Medulla oblongata (tissue), 1 donor: ENCODE results near the gene TRIOBP.

Source experiments
- DNase-seq: peaks from one replicate; pipeline ENCODE4 v3.0.0-alpha.2; 2015; ENCODE audit errors: extremely low spot score

TRIOBP gene

DNA sequence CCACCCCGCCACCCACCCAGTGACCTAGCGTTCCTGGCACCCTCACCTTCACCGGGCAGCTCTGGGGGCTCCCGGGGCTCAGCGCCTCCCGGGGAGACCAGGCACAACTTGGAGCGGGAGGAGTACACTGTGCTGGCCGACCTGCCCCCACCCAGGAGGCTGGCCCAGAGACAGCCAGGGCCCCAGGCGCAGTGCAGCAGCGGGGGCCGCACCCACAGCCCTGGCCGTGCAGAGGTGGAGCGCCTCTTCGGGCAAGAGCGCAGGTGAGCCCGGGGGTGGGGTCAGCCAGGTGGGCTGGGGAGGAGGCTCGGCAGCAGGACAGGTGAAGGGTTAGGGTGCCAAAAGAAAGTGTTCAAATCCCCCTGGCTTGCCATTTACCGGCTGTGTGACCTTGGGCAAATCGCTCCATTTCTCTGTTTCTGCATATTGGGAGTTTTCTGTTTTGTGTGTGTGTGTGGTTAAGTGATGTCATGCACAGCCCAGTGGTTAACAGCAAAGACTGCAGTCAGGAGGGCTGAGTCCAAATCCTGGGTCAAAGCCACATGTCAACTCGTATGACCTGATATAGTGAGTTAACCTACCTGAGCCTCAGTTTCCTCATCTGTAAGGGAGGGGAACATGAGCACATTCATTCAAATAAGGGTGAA, 29.5 kb downstream of the TRIOBP start:
- no peak for DNase-seq

DNA sequence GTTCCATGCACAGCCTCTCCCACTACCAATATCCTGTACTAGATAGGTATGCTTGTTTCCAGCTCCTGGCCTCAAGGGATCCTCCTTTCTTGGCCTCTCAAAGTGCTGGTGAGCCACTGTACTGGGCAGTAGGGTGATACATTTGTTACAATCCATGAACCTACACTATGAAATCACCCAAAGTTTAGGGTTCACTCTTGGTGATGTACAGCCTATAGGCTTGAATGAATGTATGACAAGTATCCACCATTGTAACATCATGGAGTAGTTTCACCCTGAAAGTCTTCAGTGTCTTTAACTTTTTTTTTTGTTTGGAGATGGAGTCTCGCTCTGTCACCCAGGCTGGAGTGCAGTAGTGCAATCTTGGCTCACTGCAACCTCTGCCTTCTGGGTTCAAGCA, 31.8 kb downstream of the TRIOBP start:
- no peak for DNase-seq

DNA sequence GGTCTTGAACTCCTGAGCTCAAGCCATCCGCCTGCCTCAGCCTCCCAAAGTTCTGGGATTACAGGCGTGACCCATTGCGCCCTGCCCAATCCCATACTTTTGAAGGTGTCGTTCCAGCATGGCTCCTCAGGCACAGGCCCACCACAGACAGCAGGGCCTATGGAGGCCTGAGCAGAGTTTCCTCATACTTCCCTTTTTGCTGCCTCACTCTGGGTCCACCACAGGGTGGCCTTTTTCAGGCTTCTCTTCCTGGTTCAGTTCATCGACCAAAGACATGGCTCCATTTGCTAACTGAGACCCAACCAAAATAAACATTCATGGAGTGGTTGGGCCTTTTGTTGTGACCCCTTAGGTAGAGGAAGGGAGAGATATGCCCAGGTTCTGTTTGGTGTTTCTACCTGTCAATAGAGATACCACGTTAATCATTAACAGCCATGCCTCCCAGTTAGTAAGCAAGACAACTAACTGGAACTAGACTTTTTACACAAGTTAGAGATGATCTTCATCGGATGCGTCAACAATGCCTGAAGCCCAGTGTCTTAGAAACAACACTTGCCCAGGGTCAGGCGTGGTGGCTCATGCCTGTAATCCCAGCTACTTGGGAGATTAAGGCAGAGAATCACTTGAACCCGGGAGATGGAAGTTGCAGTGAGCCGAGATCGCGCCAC, 35.1 kb downstream of the TRIOBP start:
- no peak for DNase-seq

DNA sequence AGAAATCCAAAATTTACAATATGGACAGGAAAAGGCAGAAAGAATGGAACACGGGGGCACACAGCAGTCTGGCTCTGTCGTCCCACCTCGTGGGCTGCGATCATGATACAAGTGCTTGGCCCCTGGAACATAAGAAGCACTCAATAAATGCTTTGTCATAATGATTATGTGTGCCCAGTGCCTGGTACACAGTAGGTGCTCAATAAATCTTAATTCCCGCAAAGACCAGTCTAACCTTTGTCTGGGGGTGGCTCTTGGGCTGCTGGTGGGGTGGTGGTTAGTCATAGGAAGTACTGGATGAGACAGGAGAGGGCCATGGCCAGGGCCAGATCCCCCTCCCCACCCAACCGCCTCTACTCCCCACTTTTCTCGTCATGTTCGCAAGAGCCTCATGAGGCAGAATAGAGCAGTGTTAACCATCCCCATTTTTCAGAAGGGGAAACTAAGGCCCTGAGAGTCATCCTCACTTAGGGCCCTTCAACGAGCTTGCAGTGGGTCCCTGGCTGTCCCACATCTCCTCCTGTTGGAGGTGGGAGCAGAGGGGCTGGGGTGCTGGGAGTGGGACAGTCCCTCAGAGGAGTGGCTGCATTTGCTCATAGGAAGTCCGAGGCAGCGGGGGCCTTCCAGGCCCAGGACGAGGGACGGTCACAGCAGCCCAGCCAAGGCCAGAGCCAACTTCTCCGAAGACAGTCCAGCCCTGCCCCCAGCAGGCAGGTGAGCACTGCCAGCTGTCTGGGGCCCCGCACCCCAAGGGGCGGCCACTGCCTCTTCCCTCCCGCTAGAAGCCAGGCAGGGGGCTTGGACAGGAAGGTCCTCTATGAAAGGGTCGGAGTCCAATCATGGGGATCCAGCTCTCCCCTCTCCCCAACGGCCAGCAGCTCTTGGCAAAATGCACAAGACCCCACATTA, 36.1 kb downstream of the TRIOBP start:
- DNase-seq, result no peak

DNA sequence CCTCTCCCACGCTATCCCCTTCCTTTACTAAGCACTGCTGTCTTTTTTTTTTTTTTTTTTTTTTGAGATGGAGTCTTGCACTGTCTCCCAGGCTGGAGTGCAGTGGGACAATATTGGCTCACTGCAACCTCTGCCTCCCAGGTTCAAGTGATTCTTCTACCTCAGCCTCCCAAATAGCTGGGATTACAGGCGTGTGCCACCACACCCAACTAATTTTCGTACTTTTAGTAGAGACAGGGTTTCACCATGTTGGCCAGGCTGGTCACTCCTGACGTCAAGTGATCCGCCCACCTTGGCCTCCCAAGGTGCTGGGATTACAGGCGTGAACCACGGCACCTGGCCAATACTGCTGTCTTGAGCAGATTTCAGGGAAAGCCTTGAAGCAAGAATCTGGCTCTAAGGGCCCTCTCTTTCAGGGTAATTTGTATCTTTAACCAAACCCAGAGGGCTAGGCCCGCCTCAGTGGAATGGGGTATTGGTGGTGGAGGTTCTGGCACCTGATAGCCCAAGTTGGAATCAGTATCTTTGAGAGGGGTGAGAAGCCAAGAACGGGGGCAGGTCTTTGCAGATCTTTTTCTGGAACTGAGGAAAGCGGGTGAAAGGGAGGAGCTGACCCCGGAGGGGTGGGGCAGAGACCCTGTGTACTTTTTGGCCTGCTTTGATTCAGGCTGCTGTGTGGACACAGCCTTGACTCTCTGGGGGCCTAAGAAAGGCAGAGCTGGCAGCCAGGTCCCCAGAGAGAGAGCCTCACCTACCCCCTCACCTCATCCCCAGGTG, 37.0 kb downstream of the TRIOBP start:
- DNase-seq, result no peak

DNA sequence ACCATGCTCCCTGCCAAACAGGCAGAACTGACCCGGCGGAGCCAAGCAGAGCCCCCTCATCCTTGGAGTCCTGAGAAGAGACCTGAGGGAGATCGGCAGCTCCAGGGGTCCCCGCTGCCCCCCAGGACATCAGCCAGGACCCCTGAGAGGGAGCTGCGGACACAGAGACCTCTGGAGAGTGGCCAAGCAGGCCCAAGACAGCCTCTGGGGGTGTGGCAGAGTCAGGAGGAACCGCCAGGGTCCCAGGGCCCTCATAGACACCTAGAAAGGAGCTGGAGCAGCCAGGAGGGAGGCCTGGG, 37.5 kb downstream of the TRIOBP start:
- no peak for DNase-seq

DNA sequence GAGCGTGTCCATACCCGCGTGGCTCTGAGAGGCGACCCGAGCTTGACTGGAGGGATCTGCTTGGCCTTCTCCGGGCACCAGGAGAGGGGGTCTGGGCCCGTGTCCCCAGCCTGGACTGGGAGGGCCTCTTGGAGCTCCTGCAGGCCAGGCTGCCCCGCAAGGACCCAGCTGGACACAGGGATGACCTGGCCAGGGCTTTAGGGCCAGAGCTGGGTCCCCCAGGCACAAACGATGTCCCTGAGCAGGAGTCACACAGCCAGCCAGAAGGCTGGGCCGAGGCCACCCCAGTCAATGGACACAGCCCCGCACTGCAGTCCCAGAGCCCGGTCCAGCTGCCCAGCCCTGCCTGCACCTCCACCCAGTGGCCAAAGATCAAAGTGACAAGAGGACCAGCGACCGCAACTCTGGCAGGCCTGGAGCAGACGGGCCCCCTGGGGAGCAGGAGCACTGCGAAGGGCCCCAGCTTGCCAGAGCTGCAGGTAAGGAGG, 38.2 kb downstream of the TRIOBP start:
- peak; percentile 40 for DNase-seq

DNA sequence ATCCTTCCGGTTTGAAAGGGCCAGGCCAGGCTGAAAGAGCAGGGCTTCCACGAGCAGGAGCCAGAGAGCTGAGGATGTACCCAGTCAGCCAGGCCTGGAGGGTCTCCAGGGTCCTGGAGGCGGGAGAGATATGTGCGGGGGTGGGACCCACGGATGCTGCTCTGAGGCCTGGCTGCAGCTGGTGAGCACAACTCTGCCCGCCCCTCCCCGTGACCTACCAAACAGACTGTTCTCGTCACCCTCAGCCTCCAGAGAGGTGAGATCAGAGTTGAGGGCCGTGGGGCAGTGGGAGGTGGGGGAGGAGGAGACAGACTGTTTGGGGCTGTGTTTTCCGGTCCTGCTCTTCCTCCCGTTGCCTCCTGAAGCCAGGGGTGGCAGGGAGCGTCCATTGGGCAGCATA, 42.2 kb downstream of the TRIOBP start:
- no peak for DNase-seq

DNA sequence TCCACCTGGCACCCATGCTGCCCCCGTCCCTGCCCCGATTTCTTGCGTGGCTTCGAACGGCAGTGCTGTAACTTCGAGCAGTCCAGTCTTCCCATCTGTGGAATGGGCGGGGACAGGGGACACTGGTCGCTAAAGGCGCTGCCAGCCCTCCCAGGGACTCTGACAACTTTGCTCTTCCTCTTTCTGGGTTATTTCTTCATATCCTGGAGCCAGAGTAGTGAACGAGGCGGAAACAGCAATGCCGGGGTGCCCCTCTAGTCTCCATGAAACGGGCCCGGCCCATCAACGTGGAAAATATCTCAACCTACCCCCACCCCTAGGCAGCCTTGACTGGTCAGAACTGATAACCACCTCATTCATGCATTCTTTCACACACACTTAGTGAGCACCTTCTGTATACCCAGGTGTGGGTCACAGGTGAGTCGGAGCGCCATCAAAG, 42.8 kb downstream of the TRIOBP start:
- peak; percentile 52 for DNase-seq

DNA sequence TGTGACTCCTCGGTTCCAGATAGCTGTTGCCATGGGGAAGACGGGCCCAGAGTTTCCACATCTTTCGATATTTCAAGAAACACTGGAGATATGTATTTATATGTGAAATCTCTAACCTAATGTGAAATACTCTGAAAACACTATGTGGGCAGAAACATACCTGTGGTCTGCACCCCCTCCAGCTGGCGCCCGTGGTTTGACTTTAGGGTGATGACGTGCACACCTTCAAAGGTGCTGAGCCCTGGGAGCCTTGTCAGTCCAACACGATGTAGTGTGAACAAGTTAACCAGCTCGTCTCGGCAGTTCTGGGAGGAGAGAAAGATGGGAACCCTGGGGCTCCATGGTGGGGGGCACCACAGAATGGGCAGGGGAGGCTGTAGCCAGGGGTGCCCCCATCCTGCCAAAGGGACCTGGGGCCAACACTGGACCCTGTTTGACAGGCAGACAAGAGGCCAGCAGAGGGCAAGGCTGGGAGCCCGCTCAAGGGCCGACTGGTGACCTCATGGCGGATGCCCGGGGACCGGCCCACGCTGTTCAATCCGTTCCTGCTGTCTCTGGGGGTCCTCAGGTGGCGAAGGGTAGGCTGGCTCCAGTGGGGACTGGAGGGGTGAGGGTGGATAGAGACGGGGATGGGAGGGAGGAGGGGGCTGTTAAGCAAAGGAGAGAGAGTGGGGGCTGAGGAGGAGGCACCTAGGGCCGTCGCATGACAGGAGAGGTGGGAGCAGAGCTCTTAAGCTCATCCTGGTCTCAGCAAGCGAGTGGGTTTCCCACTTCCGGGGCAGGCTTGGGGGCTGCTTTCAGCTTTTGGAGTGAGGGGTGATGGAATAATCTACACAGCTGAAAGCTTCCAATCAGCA, 43.8 kb downstream of the TRIOBP start:
- no peak for DNase-seq

DNA sequence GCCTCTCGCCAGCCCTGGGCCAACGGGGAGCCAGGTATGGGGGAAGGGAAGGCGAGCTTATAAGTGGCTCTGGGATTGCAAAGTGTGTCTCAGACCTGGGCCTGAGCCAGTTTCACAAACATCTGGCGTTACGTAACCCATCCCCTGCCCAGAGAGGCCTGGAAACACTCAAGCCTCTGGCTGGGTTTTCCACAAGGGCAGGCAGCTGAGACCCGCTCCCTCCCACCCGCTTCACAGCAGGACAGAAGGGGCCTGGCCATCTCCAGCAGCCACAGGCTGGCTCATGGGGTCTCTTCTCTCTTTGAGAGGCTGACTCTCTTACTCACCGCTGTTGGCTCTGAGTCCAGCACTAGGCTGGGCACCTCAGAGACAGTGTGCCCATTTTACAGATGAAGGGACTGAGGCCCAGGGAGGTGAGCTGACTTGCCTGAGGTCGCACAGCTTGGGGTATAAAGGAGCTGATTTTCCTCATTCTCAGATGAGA, 44.5 kb downstream of the TRIOBP start:
- DNase-seq, result peak; percentile 47

DNA sequence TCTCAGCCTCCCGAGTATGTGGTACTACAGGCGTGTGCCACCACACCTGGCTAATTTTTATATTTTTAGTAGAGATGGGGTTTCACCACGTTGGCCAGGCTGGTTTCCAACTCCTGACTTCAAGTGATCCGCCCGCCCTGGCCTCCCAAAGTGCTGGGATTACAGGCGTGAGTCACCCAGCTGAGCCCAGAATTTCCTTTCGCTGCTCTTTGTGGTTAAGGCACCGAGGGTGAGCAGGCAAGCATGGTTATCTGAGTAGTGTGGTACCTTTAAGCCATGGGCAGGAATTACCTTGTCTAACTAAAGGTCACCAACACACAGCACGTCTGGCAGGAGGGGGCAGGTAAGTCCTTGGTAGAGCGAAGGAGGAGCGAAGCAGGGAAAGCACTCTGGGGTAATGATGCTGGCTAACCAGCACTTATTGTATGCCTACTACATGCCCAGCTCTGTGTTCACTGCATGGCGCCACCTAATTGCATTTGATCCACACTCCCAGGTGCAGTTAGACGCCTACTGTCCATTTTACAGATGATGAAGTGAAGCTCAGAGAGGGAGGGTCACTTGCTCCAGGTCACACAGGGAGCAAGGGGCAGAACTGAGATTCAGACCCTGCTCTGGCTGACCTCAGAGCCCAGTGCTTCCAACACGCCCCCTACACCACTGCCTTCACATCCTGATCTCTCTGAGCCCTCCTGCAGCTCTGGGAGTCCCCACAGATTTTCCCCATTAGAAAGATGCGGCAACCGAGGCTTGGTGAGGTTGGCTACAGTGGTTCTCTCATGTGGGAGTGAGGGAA, 45.7 kb downstream of the TRIOBP start:
- no peak for DNase-seq

DNA sequence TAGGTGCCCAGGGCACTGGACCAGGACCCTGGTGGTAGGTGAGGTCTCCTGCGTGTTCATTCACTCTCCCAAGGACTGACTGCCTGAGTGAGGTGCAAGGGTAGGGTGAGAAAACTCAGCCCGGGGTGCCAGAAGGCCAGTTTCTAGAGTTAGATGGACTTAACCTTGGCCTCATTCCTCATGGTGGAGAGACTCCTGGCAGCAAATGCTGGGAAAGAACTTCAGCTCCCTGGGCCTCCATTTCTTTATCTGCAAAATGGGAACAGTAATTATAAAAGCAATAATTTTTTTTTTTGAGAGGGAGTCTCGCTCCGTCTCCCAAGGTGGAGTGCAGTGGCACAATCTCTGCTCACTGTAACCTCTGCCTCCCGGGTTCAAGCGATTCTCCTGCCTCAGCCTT, 47.7 kb downstream of the TRIOBP start:
- no peak for DNase-seq

DNA sequence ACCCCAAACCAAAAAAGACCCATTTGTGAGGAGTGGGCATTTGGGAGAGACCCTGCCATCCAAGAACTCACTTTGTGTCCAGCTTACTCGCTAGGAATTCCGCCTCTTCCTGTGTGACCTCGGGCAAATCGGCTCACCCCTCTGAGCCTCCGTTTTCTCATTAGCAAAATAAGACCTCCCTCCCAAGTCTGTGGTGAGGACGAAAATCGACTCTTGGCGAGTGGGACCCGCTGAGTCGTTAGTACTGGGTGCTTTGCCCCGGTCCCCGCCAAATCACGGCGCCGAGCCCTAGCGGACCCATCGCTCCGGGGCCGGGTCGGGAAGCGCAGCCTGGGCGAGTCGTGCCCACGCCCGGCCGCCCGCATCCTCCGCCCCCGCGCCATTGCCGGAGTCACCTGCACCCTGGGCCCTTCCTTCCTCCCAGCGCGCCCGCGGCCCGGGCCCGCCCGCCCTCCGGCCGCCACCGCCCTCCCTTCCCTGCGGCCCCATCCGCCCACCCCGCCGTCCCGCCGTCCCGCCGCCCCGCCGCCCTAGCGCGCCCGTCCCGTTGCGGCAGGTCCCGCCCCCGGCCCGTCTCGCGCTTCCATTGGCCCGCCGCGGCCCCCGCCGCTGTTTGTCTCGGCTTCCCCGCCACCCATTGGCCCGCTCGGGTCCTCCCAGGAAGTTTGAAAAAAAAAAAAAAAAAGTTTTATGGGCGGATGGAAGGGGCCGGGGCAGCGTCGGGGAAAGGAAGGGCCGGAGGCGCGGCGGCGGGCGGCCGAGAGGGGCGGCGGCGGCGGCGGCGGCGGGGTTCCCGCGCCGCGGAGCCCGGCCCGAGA, 48.9 kb downstream of the TRIOBP start:
- peak; percentile 92 for DNase-seq

DNA sequence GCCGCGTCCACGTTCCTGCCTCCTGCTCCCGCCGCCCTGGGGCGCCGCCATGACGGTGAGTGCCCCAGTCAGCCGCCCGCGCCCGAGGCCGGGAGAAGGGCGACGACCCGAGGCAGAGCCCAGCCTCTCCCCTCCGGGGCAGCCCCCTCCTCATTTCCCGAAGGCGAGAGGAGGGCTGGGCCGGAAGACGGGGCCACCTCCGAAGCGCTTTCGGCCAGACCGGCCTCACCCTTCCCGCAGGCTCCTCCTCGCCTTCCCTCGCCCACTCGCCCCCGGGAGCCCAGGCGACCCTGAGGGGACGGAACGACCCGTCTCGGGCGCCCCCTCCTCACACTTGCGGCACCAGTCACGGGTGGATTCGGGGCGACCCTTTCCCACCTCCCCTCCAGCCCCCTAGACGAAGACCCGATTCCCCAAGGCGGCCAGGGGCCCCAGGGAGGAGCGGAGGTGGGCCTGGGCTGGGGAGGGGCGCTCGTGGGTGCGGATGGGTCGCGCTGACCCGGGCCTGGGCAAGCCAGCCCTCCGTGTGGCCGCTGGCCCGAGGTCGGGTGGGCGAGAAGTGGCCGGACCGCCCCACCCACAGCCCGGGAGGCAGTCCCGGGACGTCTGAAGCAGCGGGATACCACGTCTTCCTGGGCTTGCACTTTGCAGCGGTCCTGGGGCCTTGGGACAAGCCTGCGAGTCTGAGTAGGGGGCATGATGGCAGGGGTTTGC, 49.7 kb downstream of the TRIOBP start:
- no peak for DNase-seq

DNA sequence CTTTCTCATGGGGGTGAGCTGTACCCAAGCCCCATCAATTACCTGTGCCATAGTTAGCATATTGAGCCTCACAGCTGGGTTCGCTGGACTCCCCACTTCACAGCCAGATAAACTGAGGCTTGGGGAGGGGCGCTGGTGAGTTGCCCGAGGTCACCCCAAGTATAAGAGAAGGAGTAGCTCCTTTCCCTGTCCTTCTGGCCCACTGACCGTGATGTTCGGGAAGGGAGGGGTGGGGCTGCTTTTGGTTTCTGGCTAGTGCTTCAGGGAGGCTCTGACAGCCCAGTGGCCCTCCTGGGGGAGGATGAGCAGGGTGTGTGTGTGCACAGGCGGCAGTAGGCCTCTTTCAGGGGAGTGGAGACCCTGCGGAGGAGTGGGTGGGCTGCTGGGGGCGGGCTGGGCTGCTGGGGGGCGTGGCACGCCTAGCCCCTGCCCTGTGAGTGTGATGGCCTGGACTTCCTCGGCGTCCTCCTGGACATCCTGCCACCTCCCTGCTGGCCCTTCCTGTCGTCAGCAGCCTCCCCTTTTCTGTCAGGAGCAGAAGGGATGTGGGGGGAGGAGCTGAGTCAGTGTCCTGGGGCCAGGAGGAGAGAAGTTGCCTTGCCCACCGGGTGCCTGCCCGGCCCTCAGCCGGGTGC, 50.3 kb downstream of the TRIOBP start:
- no peak for DNase-seq

DNA sequence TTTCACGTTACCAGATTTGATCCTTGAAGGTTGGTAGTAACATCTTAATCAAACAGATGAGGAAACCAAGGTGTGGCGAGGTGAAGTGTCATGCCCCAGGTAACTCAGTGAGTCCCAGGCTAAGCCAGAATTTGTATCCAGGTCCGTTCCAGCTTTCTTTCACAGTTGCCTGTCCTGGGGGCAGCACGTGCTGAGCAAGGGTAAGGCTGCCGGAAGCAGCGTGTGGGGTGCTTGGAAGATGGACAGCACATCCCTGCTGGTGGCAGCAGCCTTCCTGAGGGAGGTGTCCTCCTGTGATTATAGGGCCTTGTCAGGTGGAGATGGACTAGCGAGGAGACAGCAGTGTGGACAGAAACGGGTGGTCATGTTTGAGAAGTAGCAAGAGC, 50.9 kb downstream of the TRIOBP start:
- no peak for DNase-seq

DNA sequence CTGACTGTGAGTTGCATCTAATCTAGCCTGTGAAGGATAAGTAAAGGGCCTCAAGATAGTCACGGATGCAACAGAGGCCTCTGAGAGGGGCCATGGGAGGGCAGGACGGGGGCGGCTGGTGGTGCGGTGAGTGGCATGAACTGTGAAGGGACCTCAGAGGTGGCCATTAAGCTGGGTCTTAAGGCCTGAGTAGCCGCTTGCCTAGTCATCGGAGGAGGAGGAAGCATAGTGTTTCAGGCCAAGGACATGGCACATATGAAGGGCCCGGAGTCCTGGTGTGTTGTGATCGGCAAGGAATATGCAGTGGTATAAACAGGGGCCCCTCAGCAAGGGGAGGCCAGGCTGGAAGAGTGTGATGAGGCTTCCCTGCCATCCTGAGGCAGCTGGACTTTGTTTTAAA, 51.8 kb downstream of the TRIOBP start:
- no peak for DNase-seq
